Measurements from ENCODE around the gene SART3. TPM values are rescaled to one million over a fixed set of nuclear protein-coding genes. Genes with fewer than 3 reads are reported as not detected.

Gene SART3
- total RNA-seq, 1 experiment from 2014 or later = 89.4 TPM

DNA sequence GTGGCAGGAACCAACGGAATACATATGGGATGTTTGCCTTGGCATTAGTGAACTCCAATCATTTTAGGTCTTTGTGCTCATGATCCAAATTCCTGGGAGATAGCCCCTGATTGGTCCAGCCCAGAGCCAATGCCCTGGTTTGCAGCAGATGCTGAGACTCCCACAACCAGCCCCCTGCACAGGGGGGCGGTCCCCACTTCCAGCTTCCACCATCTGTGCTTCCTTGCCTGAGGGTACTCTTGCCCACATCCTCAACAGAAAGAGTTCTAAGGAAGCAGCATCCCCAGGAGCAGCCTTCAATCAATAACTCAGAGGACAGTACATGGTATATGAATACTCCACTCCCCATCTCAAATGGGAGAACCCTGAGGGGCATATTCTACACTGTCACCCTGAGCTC is 85.6 kb downstream of the SART3 start:
- Histone ChIP-seq H3K23me2 (ENCODE audit: insufficient read length, low read depth, low read length, poor library complexity, severe bottlenecking) (no peaks in the 10 kb centered on the region), H4K91ac (ENCODE audit: insufficient read length, low read depth, low read length) (no peak overlapping the region), H3K27ac (ENCODE audit: insufficient read length, low read depth, low read length) (no peak overlapping the region), H3K4ac (ENCODE audit: low read depth, low read length) (no peak overlapping the region), H3T11ph (ENCODE audit: low read length) (no peak overlapping the region), H3K27me3 (ENCODE audit: insufficient read depth, low read length) (no peaks in the 10 kb centered on the region), H2BK5ac (ENCODE audit: insufficient read length, low read length) (no peak overlapping the region), H3K18ac (ENCODE audit: insufficient read length, low read depth, low read length) (no peak overlapping the region), H3K23ac (ENCODE audit: insufficient read length, low read depth, low read length) (no peak overlapping the region), H2AK5ac (ENCODE audit: insufficient read length, low read length) (no peak overlapping the region), H3K14ac (ENCODE audit: insufficient read depth, low read length) (no peak overlapping the region), H3K79me1 (ENCODE audit: insufficient read depth, low read depth, low read length, poor library complexity, severe bottlenecking) (no peaks in the 10 kb centered on the region), H3K4me2 (ENCODE audit: insufficient read depth, insufficient read length, low read length) (no peak overlapping the region), H4K20me1 (ENCODE audit: control insufficient read depth, insufficient read depth, insufficient read length) (no peaks in the 10 kb centered on the region), H3K4me1 (ENCODE audit: insufficient read depth, low read length) (no peaks in the 10 kb centered on the region), H2BK15ac (ENCODE audit: low read depth, low read length) (no peak overlapping the region), H3K9me3 (ENCODE audit: control insufficient read depth, low read depth, low read length) (no peaks in the 10 kb centered on the region), H4K5ac (ENCODE audit: insufficient read length, low read depth, low read length) (no peak overlapping the region), H3K9ac (ENCODE audit: extremely low read depth, insufficient read length, low read length) (no peak overlapping the region), H2BK12ac (ENCODE audit: insufficient read length, low read depth, low read length) (no peak overlapping the region), H2BK120ac (ENCODE audit: low read depth, low read length, poor library complexity, severe bottlenecking) (no peak overlapping the region), H4K8ac (replicated peaks; ENCODE audit: insufficient read length, low read depth, low read length) (no peak overlapping the region), H3K79me2 (ENCODE audit: insufficient read depth, low read length) (no peaks in the 10 kb centered on the region), H2BK20ac (ENCODE audit: low read depth, low read length, poor library complexity, severe bottlenecking) (no peak overlapping the region), H3K56ac (ENCODE audit: insufficient read length, low read depth, low read length) (no peak overlapping the region), H2AFZ (ENCODE audit: low read length) (no peak overlapping the region)
- H3K9me3 Mint-ChIP-seq = no peaks in the 10 kb centered on the region
- no peak for DNase-seq
- no peaks in the 10 kb centered on the region for H3K36me3 Mint-ChIP-seq (ENCODE audit: insufficient read depth in 1 of 3, low read depth in 3 of 3)
- peaks cover 8% of the 10 kb centered on the region; the same call in 1 of the 2 replicates for H3K27me3 Mint-ChIP-seq (ENCODE audit: low read depth)
- peaks cover 4 to 18% of the 10 kb centered on the region in 2 experiments for H3K4me1 Mint-ChIP-seq
- TF ChIP-seq, protein P1, sequence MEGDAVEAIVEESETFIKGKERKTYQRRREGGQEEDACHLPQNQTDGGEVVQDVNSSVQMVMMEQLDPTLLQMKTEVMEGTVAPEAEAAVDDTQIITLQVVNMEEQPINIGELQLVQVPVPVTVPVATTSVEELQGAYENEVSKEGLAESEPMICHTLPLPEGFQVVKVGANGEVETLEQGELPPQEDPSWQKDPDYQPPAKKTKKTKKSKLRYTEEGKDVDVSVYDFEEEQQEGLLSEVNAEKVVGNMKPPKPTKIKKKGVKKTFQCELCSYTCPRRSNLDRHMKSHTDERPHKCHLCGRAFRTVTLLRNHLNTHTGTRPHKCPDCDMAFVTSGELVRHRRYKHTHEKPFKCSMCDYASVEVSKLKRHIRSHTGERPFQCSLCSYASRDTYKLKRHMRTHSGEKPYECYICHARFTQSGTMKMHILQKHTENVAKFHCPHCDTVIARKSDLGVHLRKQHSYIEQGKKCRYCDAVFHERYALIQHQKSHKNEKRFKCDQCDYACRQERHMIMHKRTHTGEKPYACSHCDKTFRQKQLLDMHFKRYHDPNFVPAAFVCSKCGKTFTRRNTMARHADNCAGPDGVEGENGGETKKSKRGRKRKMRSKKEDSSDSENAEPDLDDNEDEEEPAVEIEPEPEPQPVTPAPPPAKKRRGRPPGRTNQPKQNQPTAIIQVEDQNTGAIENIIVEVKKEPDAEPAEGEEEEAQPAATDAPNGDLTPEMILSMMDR (conservative IDR thresholded peaks at IDR 0.05) = no peak
- WGBS (ENCODE audit: extremely low coverage, insufficient read length, low lambda C conversion rate) = no CpG with 5 or more reads among the region's 2 CpGs
- no peak overlapping the region for H3K27ac Mint-ChIP-seq
- H3K4me3 Mint-ChIP-seq = no peak overlapping the region

Measured in H9 (cell line).